Caco-2 (cell line): ENCODE results near the gene PDLIM1. TPM values are rescaled to one million over a fixed set of nuclear protein-coding genes. Genes with fewer than 3 reads are reported as not detected.
"Not testable (repeated sequence)": the region's sequence is repeated elsewhere in the genome, so short reads cannot be mapped to it uniquely, and the experiment has no call there.

Experiments
- BruUV-seq: library from RNA; stranded (reverse); fragments of 400-500 nt; replicated peaks from 2 replicates; lab custom pipeline; 2021; lab: Mats Ljungman, UMichigan
- CTCF ChIA-PET: fragments of 300-600 bp; sonication (Branson Sonifier 250); formaldehyde crosslinking; loops from one replicate; lab custom pipeline; 2022; ENCODE audit warnings: antibody characterized with exemption; lab: Charles Lee
- POLR2A ChIA-PET: fragments of 300-600 bp; sonication (Branson Sonifier 250); formaldehyde crosslinking; loops from one replicate; lab custom pipeline; 2022; ENCODE audit warnings: antibody characterized with exemption; lab: Charles Lee
- DNase-seq, 2 experiments: peaks; one replicate each; pipeline versions ENCODE4 v3.0.0 to v3.0.0-alpha.2; 2020 to 2022
- H3K27me3 ChIP-seq: replicated peaks from 2 replicates; pipeline ENCODE4 v1.6.0; 2011; ENCODE audit warnings: low read length; ENCODE audit not compliant: control insufficient read depth, insufficient read depth
- H3K36me3 ChIP-seq: 2 replicates; pipeline ENCODE4 v1.5.1; 2011; ENCODE audit warnings: low read length; ENCODE audit not compliant: control insufficient read depth, insufficient read depth
- H3K4me1 ChIP-seq: fragments of 250-450 bp; sonication (Bioruptor Pico); 2 replicates; pipeline ENCODE4 v1.5.1; 2020; ENCODE audit warnings: mild to moderate bottlenecking
- H3K4me3 ChIP-seq: 2 replicates; pipeline ENCODE4 v1.5.1; 2011; ENCODE audit warnings: low read depth, mild to moderate bottlenecking, control low read depth, low read length
- H3K9me3 ChIP-seq: fragments of 250-450 bp; sonication (Bioruptor Pico); 2 replicates; pipeline ENCODE4 v1.5.1; 2020; ENCODE audit warnings: mild to moderate bottlenecking, moderate library complexity
- H3K27ac Mint-ChIP-seq: one replicate; pipeline ENCODE4 v1.8.0; 2022; ENCODE audit warnings: mixed read lengths; ENCODE audit not compliant: unreplicated experiment
- H3K27me3 Mint-ChIP-seq: one replicate; pipeline ENCODE4 v1.8.0; 2022; ENCODE audit warnings: mixed read lengths; ENCODE audit not compliant: insufficient read depth, unreplicated experiment
- H3K36me3 Mint-ChIP-seq: one replicate; pipeline ENCODE4 v1.8.0; 2022; ENCODE audit warnings: mild to moderate bottlenecking, mixed read lengths; ENCODE audit not compliant: insufficient read depth, unreplicated experiment
- H3K4me1 Mint-ChIP-seq: one replicate; pipeline ENCODE4 v1.8.0; 2022; ENCODE audit warnings: low read depth, mixed read lengths; ENCODE audit not compliant: unreplicated experiment
- H3K4me3 Mint-ChIP-seq: one replicate; pipeline ENCODE4 v1.8.0; 2022; ENCODE audit warnings: mild to moderate bottlenecking, moderate library complexity, mixed read lengths; ENCODE audit not compliant: unreplicated experiment
- H3K9me3 Mint-ChIP-seq: one replicate; pipeline ENCODE4 v1.8.0; 2022; ENCODE audit warnings: mixed read lengths; ENCODE audit not compliant: unreplicated experiment
- CTCF ChIP-seq, 2 experiments: fragments of 200-600 bp in 1 of 2; IDR thresholded peaks; 1 replicate in 1 of 2; 2 replicates in 1 of 2; pipeline versions ENCODE4 v1.5.1 to v1.8.0; 2011 to 2022; ENCODE audit warnings: antibody characterized with exemption in 1 of 2, control low read depth in 1 of 2, inconsistent platforms in 1 of 2, low read depth in 1 of 2, low read length in 1 of 2, mild to moderate bottlenecking in 1 of 2, moderate library complexity in 1 of 2; ENCODE audit not compliant: insufficient read depth in 1 of 2, severe bottlenecking in 1 of 2, unreplicated experiment in 1 of 2
- intact Hi-C: fragments of 100-400 bp; cut with micrococcal nuclease; formaldehyde crosslinking; loops from one replicate; pipeline ENCODE4 v1.10.0; 2022; ENCODE audit not compliant: unreplicated experiment
- total RNA-seq: library from RNA; stranded (reverse); gene quantifications from 2 replicates; pipeline ENCODE4 v1.2.3, GENCODE V29; 2022

The PDLIM1 gene
- total RNA-seq, 1 experiment from 2014 or later: 506 TPM

- no peak for TF ChIP-seq CTCF (IDR thresholded peaks at IDR 0.05; ENCODE audit: insufficient read depth in 1 of 2, low read depth in 1 of 2, low read length in 1 of 2, severe bottlenecking in 1 of 2, unreplicated experiment in 1 of 2)
- H3K27me3 ChIP-seq: no peaks in the 10 kb centered on the region
- ChIA-PET POLR2A (no interaction called here), CTCF (no interaction called here)
- H3K36me3 ChIP-seq: peaks cover 4% of the 10 kb centered on the region
- intact Hi-C loops: no loop called here
- no TSS peak for BruUV-seq
- H3K27me3 Mint-ChIP-seq: no peaks in the 10 kb centered on the region
- H3K4me1 ChIP-seq: peaks cover 5% of the 10 kb centered on the region
- no peak for DNase-seq
- peaks cover 11% of the 10 kb centered on the region for H3K4me1 Mint-ChIP-seq
- no peaks in the 10 kb centered on the region for H3K9me3 Mint-ChIP-seq
- H3K9me3 ChIP-seq: no peaks in the 10 kb centered on the region
- H3K4me3 Mint-ChIP-seq: no peak overlapping the region
- H3K4me3 ChIP-seq: no peak overlapping the region
- peaks cover 79% of the 10 kb centered on the region for H3K36me3 Mint-ChIP-seq
- H3K27ac Mint-ChIP-seq: peak overlapping the region; percentile 24
These were observed 60.8 kb downstream of the PDLIM1 start for GRCh38 chr10:95229724-95230627.

DNA sequence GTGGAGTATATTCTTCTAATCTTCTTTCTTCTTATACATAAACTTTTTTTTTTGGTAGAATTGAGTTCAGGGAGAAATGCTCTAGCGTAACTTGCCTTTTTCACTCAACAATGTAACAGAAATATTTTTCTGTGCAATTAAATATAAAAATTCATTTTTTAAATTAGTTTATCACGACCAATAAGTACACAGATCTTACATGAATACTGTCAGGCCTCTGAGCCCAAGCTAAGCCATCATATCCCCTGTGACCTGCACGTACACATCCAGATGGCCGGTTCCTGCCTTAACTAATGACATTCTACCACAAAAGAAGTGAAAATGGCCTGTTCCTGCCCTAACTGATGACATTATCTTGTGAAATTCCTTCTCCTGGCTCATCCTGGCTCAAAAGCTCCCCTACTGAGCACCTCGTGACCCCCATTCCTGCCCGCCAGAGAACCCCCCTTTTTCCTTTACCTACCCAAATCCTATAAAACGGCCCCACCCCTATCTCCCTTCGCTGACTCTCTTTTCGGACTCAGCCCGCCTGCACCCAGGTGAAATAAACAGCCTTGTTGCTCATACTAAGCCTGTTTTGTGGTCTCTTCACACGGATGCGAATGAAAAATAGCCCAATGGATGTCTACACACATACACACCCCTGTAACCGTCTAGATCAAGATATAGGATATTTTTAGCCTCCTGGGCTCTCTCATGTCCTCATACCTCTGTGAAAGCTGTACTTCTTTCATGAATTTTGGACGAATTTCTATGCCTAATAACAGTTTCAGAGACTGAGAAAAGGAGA is 61.7 kb downstream of the PDLIM1 start:
- H3K9me3 Mint-ChIP-seq, H3K36me3 ChIP-seq, DNase-seq, intact Hi-C loops, H3K27me3 Mint-ChIP-seq, H3K27me3 ChIP-seq, H3K4me1 ChIP-seq, CTCF ChIA-PET, H3K27ac Mint-ChIP-seq, BruUV-seq, H3K9me3 ChIP-seq, H3K4me3 ChIP-seq, POLR2A ChIA-PET, H3K4me3 Mint-ChIP-seq: not testable (repeated sequence)
- peaks cover 76% of the 10 kb centered on the region for H3K36me3 Mint-ChIP-seq
- peaks cover 11% of the 10 kb centered on the region for H3K4me1 Mint-ChIP-seq

GRCh38 chr10:95225136-95225535 is 65.7 kb downstream of the PDLIM1 start:
- Mint-ChIP-seq H3K4me1 (peaks cover 11% of the 10 kb centered on the region), H3K27me3 (no peaks in the 10 kb centered on the region), H3K9me3 (peaks cover 10% of the 10 kb centered on the region), H3K4me3 (no peak overlapping the region), H3K36me3 (peaks cover 45% of the 10 kb centered on the region), H3K27ac (no peak overlapping the region)
- CTCF ChIA-PET: no interaction called here
- Histone ChIP-seq H3K4me1 (peaks cover 27% of the 10 kb centered on the region), H3K9me3 (no peaks in the 10 kb centered on the region), H3K4me3 (no peak overlapping the region), H3K36me3 (no peaks in the 10 kb centered on the region), H3K27me3 (no peaks in the 10 kb centered on the region)
- intact Hi-C loops: no loop called here
- TF ChIP-seq CTCF (IDR thresholded peaks at IDR 0.05; ENCODE audit: insufficient read depth in 1 of 2, low read depth in 1 of 2, low read length in 1 of 2, severe bottlenecking in 1 of 2, unreplicated experiment in 1 of 2): no peak
- no TSS peak for BruUV-seq
- no peak for DNase-seq
- POLR2A ChIA-PET: no interaction called here
